GM19193 (cell line): Measurements from ENCODE around the gene M6PR.

ENCODE experiments used
- POLR2A ChIP-seq: IDR thresholded peaks from 4 replicates; pipeline ENCODE4 v1.6.1; 2011; ENCODE audit not compliant: insufficient read depth, insufficient read length; ENCODE audit errors: extremely low read depth

The M6PR gene

DNA sequence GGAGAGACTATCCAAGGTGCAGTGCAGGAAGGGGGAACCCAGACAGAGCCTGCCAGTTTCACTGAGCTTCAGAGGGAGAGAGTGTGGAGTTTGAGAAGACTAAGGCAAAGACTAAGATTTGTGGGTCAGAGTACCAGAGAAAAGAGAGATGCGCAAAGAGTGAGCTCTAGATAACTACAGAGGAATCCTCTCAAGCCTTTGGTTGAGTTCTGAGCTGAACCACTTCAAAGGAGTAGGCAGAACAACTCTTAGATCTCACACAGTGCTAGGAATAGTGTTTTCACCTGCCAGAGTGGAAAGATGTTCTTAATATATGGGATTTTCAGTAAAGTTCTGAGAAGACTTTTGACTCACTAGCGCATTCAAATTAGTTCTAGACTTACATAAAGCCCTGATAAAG, 10.7 kb upstream of the M6PR start:
- TF ChIP-seq POLR2A: no peak

DNA sequence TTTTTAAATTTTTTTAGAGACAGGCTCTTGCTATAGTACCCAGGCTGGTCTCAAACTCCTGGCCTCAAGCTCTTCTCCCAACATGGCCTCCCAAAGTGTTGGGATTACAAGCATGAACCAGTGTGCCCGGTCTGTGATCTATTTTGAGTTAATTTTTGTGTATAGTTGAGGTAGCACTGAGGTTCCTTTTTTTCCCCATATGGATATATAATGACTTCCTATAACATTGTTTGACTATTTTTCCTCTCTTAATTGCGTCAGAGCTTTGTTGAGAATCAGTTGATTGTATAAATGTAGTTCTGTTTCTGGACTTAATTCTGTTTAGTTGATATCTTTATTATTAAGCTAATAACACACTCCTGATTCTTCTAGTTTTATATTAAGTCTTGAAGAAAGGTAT, 8.6 kb upstream of the M6PR start:
- TF ChIP-seq POLR2A: no peak

DNA sequence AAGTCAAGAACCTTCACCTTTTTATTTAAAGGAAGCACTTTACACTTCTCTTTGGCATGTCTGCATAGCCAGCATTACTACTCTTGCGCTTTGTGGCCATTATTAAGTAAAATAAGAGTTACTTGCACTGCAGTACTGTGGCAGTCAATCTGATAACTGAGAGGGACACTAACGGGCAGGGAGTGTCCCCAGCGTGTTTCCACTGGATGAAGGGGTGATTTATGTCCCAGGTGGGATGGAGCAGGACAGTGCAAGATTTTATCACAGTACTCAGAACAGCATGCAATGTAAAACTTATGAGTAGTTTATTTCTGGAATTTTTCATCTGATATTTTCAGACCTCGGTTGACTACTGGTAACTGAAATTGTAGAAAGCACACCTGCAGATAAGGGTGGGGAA, 8.1 kb upstream of the M6PR start:
- no peak for TF ChIP-seq POLR2A

DNA sequence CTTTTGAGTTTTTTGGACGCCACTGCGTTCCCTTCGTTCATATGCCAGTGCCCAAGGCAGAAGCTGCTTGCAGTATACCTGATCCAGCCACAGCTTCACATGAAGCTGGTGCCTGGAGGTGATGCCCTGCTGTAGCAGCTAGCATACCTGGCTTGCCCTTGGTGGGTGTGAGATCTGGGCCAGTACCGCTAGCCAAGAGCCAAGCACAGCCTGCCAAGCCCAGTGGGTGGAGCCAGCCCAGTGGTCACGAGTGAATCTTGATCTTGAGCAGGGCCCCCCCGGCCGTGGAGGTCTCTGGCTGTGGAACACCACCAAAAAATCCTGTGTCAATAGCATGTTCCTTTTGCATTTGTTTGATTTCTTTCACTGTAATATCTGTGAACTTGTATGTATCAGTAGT, 7.3 kb upstream of the M6PR start:
- no peak for TF ChIP-seq POLR2A

DNA sequence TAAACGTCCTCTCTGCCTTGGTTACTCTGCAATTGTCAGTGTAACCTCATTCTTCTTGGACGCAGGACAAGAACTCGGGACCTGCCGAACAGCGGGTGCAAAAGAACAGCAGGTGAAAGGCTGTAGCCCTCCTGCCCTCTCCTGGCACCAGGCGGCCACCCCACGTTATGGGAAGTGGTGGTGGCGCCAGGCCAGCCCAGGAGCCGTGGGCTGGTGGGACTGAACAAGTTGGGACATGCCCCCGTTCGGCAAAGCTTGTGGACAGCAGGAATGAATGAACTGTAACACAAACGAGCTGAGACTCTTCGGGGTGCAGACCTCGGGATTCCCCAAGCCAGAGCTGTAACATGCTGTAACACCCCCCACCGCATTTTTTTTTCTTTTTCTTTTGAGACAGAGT, 6.6 kb upstream of the M6PR start:
- no peak for TF ChIP-seq POLR2A

DNA sequence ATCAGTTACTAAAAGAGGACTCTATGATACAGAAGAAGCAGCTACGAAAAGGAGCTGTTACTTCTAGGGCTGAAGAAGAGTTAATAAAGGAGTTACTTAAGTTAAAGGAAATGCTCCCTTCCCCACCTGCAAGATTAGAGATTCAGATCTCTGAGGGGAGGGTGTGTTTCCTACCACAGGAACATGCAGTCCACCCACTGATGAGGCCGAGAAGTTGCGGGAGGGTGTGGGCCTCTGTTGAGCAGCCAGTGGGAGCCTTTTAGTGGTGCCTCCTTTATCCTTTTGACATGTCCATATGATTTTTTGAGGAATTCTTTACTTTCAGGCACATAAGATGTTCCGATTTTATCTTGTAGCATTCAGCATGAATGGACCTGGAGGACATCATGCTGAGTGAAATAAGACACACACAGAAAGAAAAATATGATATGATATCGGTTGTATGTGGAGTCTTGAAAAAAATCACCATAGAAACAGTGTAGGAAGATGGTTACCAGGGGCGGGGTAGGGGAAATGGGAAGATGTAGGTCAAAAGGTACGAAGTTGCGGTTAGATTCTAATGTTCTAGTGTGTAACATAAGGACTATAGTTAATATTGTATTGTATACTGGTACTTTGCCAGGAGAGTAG, 4.4 kb upstream of the M6PR start:
- TF ChIP-seq POLR2A: no peak

DNA sequence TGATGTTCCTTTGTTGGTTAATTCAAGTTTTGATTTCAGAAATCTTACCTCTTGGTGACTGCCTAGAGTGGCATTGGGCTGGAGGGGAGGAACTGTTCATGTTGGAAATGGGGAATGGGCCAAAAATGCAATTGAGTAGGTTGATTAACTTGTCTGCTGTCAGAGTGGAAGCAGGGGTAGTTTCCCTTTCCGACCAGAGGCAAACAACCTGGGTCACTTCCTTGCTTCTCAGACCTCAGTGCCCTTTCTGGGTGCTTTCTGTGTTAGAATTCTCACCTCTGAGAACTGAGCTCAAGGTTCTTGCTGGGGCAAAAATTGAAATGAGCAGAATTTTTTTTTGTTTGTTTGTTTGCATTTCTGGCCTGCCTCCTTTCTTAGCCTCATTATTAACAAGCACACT, 2.3 kb upstream of the M6PR start:
- no peak for TF ChIP-seq POLR2A

DNA sequence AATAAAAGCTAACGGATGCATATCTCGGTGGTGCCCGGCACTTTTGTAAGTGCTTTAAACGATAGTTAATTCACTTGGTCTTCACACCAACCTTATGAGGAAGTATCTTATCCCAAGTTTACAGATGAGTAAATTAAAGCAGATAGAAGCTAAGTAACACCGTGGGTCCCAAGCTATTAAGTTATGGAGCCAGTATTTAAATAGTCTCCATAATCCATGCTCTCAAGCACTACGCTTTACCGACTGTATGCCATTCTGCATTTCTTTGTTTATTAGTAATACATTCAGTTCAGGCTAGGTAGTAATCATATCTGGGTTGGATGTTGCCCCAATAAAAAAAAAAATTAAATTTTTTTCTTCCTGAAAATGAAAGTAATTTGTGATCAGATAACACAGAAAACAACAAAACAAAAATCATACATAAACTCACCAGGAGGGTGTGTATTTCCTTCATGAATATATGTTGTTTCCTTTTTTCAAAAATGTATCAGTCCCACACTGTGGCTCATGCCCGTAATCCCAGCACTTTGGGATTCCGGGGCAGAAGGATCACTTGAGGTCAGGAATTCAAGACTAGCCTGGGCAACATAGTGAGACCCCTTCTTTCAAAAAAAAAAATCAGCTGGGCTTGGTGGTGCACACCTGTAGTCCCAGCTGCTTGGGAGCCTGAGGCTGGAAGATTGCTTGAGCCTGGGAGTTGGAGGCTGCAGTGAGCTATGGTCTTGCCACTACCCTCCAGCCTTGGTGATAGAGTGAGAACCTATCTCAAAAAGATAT, 1.4 kb upstream of the M6PR start:
- no peak for TF ChIP-seq POLR2A

DNA sequence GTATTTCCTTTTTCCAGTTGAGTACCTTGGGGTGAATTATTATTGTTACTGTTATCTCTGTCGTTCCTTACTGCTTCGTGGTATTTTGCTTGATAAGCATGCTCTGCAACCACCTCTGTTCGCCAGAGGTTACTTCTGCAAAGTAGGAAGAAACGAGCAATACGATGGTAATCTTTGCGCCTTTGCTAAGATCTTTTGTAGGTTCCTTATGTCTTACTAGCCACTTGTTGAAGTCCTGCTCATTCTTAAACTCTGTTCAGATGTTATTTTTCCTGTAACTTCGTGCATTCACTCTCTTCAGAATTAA, 729 bp upstream of the M6PR start:
- no peak for TF ChIP-seq POLR2A

DNA sequence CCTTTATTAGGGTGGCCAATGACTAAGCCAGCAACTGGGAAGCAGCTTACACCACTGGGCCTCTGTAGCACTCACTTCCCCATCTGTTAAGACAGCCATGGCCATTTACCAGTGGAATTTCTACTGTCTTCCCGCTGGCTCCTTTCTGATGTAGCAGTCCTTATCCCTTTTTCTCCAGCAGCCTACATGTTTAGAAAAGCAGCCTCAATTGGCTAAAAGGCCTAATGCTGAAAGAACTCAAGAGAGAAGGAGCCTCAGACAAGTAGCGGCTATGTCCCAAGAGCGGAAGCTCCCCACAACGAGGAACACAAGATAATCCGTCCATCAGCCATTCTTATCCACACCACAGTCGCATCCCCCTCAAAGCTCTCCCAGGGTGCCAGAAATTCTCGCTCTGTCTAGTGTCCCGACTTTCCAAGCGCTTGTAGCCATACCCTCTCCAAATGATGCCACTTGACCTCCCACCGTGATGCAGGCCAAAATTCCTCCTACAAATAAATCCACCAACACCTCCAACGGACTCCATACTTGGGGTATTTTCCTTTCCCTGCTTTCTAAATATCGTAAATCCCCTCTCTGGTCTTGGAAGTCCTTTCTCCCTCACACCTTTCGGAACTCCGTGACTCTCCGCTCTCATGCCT, 624 bp downstream of the M6PR start:
- TF ChIP-seq POLR2A: no peak

DNA sequence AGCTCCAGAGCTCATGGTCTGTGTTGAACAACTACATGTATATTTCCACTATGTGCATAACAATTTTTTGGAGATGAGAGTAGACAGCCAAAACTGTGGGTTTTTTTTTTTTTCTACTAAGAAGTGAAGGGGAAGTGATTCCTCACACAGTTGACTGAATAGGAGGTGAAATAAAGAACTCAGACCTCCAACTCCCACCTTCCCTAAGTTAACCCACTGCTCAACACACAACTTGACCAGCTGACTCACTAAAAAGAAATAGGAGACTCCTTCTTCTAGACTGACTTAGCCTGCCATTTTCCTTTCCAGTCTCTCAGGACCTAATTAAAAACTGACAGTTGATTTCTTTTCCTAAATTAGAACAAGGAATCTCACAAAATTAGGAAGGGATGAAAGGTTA, 1.7 kb downstream of the M6PR start:
- TF ChIP-seq POLR2A: no peak

DNA sequence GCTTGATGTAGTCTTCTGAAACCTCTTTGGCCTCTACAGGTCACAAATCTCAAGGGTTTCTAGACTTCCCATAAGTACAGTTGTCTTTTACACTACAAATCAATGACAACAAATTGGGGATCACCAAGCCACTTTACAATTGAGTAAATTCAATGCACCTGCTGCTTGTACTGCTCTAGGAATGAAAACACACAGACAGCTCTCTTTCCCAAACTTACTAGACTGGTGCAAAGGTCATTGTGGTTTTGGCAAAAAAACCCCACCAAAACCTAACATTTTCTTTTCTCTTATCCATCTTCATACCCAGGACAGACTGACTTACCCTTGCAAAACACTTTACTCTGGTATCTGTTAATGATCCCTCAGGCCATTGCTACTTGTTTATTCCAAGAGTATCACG, 2.7 kb downstream of the M6PR start:
- no peak for TF ChIP-seq POLR2A

DNA sequence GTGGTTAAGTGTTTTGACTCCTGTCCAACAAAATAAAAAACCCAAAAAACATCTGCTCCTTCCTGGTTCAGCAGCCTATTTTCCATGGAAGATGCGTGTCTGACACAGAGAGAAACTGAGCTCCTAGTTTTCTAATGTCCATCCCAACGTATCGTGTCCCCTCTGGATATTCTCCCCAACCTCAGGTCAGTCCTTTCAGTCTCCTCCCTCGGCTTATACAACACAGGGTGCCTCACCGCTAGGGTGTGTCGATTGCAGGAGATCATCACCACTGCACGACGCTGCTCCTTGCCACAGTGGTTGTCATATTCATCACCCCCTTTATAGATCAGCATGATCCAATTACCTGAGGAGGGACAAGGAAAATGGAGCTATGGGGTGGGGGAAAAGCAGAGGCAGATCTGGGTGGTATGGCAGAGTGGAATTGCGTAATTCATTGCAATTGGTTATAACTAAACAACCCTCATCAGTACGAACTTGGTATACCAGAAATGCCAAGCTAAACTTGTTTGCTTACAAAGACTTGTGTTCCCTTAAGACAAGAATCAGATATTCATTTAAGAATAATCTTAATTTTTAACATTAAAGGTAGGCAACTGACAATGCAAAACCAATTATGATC, 5.8 kb downstream of the M6PR start:
- TF ChIP-seq POLR2A: no peak

DNA sequence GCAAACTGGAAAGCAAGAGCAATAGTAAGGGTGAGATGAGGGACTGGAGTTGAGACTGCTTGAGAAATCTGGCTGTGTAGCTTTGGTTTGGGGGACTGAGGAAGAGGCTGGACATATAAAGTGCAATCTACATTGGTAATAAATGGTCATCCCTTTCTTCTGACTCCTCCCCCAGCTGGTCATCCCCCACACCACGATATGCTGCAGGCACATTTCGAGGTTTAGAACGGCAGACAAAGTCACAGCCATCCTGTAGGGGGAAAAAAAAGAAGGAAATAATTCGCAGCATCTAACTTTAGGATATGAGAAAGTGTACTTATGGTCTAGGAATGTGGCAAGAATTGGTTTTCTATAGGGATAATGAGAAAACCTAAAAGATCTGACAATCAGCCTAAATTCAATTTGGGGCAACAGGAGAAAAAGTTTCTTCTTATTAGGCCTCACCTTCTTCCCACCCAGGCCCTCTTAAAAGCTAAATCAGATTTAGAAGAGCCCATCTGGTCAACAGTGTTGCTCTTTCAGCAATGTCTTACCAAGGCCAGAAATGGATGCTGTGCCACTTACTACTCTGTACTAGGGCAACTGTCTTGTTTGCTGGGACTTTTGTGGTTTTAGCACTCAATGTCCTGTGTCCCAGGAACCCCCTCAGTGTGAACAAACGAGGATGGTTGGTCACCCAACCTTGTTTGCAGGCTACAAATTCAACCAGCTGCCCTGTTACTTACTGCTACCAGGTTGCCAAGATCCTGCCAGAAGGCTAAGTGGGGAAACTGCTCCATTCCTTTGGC, 7.6 kb downstream of the M6PR start:
- no peak for TF ChIP-seq POLR2A

DNA sequence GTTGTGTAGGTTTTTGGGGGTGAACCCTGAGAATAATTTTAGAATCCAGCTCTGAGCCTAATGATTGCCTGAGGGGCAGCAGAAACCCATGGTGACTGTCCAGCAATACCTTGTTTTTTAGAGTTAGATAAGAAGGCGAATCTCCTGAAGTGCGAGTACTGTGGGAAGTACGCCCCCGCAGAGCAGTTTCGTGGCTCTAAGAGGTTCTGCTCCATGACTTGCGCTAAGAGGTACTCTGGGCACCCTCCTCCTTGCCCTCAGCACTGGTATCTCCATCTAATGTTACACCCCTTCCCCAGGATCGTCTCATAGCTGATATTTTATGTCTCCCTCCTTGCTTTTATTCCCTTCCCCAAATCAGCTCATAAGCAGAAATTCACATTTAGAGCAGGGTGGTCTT, 12.7 kb downstream of the M6PR start:
- TF ChIP-seq POLR2A: no peak

DNA sequence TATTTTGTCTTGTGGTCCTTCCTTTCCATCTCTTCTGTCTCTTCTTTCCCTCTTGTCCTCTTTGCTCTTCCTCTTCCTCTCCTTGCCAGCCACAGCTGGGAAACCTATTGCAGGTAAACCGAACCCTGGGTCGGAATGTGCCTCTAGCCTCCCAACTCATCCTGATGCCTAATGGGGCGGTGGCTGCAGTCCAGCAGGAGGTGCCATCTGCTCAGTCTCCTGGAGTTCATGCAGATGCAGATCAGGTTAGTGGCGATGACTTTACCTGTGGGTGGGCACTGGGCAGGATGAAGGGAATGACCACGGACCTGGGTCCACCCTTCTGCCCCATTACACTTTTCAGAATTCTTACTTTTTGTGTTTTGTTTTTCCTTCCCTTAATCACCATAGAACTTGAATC, 26.9 kb downstream of the M6PR start:
- TF ChIP-seq POLR2A: no peak

DNA sequence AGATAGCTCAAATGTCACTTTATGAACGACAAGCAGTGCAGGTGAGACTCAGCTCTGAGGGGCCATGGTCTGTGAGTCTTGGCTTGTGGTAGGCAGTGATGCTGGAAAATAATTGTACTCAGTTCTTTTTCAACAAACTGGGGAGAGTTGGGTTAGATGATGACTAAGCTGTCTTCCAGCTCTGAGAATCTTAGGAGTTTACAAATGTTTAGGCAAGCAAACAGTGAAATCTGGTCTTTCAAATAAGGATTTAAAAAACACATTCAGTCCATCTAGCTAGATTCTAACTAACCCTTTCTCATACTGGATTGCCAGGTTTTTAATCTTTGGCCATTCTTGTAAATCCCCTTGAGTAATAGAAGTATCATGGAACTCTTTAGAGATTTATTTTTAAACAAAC, 31.7 kb downstream of the M6PR start:
- TF ChIP-seq POLR2A: no peak
